Left lung (tissue), 10 donors: ENCODE data around the gene PAK5. TPM values are rescaled to one million over a fixed set of nuclear protein-coding genes. Genes with fewer than 3 reads are reported as not detected.

ENCODE experiments used
- ATAC-seq: fragments of 200-7000 bp; cut with Tn5 transposase; one replicate; pipeline ENCODE4 v1.9.1; 2020; ENCODE audit warnings: moderate library complexity
- DNase-seq, 4 donors: peaks; one replicate each; pipeline ENCODE4 v3.0.0-alpha.2; 2013 to 2020
- H3K27ac ChIP-seq, 2 donors: fragments of 200-600 bp; sonication (generic) in 1 of 2; one replicate each; pipeline versions ENCODE4 v1.5.0 to v1.8.0; 2020 to 2021
- H3K27me3 ChIP-seq, 2 donors: fragments of 200-600 bp; sonication (generic) in 1 of 2; one replicate each; pipeline versions ENCODE4 v1.5.0 to v1.8.0; 2020 to 2021
- H3K36me3 ChIP-seq, 2 donors: fragments of 200-600 bp; sonication (generic) in 1 of 2; one replicate each; pipeline versions ENCODE4 v1.5.0 to v1.8.0; 2020 to 2021
- H3K4me1 ChIP-seq, 2 donors: fragments of 200-600 bp; one replicate each; pipeline ENCODE4 v1.8.0; 2021
- H3K4me3 ChIP-seq, 2 donors: fragments of 200-600 bp; sonication (generic) in 1 of 2; one replicate each; pipeline versions ENCODE4 v1.5.0 to v1.8.0; 2020 to 2021; ENCODE audit warnings: mild to moderate bottlenecking in 1 of 2
- H3K9me3 ChIP-seq, 2 donors: fragments of 200-600 bp; sonication (generic) in 1 of 2; one replicate each; pipeline versions ENCODE4 v1.5.0 to v1.8.0; 2020 to 2021
- CTCF ChIP-seq, 2 donors: fragments of 200-600 bp; sonication (generic) in 1 of 2; IDR thresholded peaks; one replicate each; pipeline versions ENCODE4 v1.5.0 to v1.8.0; 2021; ENCODE audit warnings: antibody characterized with exemption in 2 of 2
- intact Hi-C, 2 donors: fragments of 100-400 bp; cut with DNase I; formaldehyde crosslinking; loops; one replicate each; pipeline versions ENCODE4 v1.11.2 to v1.14.2; 2022
- polyA plus RNA-seq, 6 donors: library from polyadenylated mRNA; unstranded; fragments of 120-200 nt; gene quantifications; one replicate each; pipeline ENCODE4 v1.2.1, GENCODE V29; 2013; ENCODE audit not compliant: insufficient read length in 6 of 6
- total RNA-seq, 2 donors: library from RNA; stranded (reverse); fragmentation: NEBNext Ultra II Directional; extraction: Animal tissue kit (Norgen Biotek cat#: 25700); gene quantifications; one replicate each; pipeline ENCODE4 v1.2.1, GENCODE V29; 2021
- donor health status: DM: no; HTN: yes; CAD: no.
- donor health status: DM: no; HTN: no; CAD: no.

PAK5 gene
- total and polyA plus RNA-seq, 8 donors, result 0.15 to 0.46 (median 0.38) TPM; not detected in 1

- Histone ChIP-seq H3K27me3 (no peaks in the 10 kb centered on the region), H3K36me3 (no peaks in the 10 kb centered on the region), H3K4me1 (no peaks in the 10 kb centered on the region), H3K9me3 (no peaks in the 10 kb centered on the region), H3K4me3 (no peak overlapping the region), H3K27ac (no peak overlapping the region)
- no peak for TF ChIP-seq CTCF (IDR thresholded peaks at IDR 0.05)
- ATAC-seq, result no peak
- DNase-seq, result no peak
- intact Hi-C loops, result no loop called here
Observed at GRCh38 chr20:9632991-9633390, 205.9 kb downstream of the PAK5 start.

GRCh38 chr20:9632265-9632664 is 206.6 kb downstream of the PAK5 start:
- H3K4me3 ChIP-seq, result no peak overlapping the region
- DNase-seq (no peak), ATAC-seq (no peak)
- H3K4me1 ChIP-seq, result no peaks in the 10 kb centered on the region
- H3K27me3 ChIP-seq, result no peaks in the 10 kb centered on the region
- intact Hi-C loops, result no loop called here
- no peaks in the 10 kb centered on the region for H3K36me3 ChIP-seq
- no peak for TF ChIP-seq CTCF (IDR thresholded peaks at IDR 0.05)
- H3K27ac ChIP-seq, result no peak overlapping the region
- H3K9me3 ChIP-seq, result no peaks in the 10 kb centered on the region

GRCh38 chr20:9630554-9630953 is 208.3 kb downstream of the PAK5 start:
- Histone ChIP-seq H3K36me3 (no peaks in the 10 kb centered on the region), H3K4me3 (no peak overlapping the region), H3K27me3 (no peaks in the 10 kb centered on the region), H3K9me3 (no peaks in the 10 kb centered on the region), H3K27ac (no peak overlapping the region), H3K4me1 (no peaks in the 10 kb centered on the region)
- intact Hi-C loops, result no loop called here
- ATAC-seq (no peak), DNase-seq (no peak)
- no peak for TF ChIP-seq CTCF (IDR thresholded peaks at IDR 0.05)

- Histone ChIP-seq H3K27me3 (no peaks in the 10 kb centered on the region), H3K4me3 (no peak overlapping the region), H3K4me1 (no peaks in the 10 kb centered on the region), H3K27ac (no peak overlapping the region), H3K9me3 (no peaks in the 10 kb centered on the region), H3K36me3 (no peaks in the 10 kb centered on the region)
- no peak for TF ChIP-seq CTCF (IDR thresholded peaks at IDR 0.05)
- no peak for ATAC-seq
- intact Hi-C loops, result no loop called here
- DNase-seq, result no peak
Observed at GRCh38 chr20:9629831-9630230, 209.0 kb downstream of the PAK5 start.

- no peaks in the 10 kb centered on the region for H3K27me3 ChIP-seq
- no peak overlapping the region for H3K4me3 ChIP-seq
- DNase-seq (no peak), ATAC-seq (no peak)
- no peaks in the 10 kb centered on the region for H3K4me1 ChIP-seq
- intact Hi-C loops, result no loop called here
- TF ChIP-seq CTCF (IDR thresholded peaks at IDR 0.05), result no peak
- H3K27ac ChIP-seq, result no peak overlapping the region
- no peaks in the 10 kb centered on the region for H3K9me3 ChIP-seq
- no peaks in the 10 kb centered on the region for H3K36me3 ChIP-seq
Observed at GRCh38 chr20:9628589-9628988, 210.3 kb downstream of the PAK5 start.
